COLO668 (cell line): Measurements from ENCODE around the gene NFIA.

ENCODE experiments used
- DNase-seq: peaks from one replicate; lab custom pipeline; 2025; ENCODE audit not compliant: unreplicated experiment; lab: John Stamatoyannopoulos, UW

The NFIA gene

DNA sequence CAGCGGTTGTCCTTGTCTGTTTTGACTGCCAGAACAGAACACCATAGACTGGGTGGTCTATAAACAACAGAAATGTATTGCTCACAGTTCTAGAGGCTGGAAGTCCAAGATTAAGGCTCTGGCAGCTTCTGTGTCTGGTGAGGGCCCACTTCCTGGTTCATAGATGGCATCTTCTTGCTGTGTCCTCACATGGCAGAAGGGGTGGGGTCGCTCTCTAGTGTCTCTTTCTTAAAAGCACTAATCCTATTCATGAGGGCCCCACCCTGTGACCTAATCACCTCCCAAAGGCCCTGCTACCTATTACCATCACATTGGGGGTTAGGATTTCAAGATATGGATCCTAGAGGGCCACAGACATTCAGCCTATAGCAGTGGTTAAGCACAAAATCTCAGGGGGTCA, 304.4 kb downstream of the NFIA start:
- no peak for DNase-seq

DNA sequence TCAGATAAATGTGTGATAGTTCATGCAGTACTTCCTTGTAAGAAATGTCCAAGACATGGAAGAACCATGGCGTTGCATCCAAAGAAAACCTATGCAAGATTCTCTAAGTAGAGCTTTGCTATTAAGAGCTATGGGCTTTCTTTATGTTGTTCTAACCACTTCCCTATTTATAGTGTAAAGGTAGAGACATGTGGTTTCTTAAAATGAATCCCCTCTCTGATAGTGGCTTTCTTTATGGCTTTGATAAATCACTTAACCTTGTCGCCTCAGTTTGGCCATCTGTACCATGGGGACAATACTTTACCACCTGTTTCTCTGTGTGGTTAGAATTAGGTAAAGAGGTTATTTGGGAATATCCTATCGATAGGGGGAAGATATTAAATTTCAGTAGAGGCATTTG, 305.5 kb downstream of the NFIA start:
- no peak for DNase-seq

DNA sequence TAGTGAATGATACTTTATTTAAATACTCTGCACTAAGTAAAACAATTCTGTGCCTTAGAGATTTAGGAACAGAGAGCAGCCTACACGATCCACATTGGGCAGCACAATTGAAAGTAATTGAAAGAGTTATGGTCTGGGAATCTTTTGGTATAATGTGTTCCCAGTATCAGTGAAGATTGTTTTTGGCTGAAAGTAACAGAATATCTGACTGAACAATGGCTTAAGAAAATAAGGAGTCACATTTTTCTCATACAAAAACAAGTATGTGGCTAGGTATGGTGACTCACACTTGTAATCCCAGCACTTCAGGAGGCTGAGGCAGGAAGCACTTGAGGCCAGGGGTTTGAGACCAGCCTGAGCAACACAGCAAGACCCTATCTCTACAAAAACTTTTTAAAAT, 306.2 kb downstream of the NFIA start:
- DNase-seq: no peak

DNA sequence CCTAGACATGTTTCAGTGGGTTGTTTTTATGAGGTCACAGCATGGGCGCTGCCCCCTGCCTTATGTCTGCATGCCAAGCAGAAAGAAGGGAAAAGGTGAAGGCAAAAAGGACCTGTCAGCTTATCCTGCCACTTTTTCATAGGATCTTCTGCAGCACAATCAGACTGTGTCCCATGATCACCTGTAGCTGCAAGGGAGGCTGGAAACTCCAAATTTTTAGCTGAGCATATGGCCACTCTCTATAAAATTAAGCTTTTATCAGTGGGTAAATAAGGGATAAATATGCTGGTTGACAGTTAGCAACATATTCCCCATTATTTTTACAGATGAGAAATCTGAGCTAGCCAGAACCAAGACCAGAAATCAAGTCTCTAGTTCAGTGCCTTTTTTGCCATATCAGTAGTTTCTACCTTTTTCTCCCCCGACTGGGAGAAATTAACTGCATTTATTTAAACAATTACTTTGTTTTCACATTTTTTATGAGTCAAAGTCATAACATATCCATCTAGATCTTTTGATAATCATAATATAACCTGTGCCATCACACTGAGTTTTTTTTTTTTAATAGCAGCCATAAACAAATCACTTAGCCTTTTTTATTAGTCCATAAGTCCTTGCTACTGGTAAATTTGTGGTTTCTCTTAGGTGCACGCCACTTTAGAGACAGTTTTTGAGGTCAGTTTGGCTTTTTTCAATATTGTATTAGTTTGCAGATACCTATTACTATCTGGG, 307.0 kb downstream of the NFIA start:
- no peak for DNase-seq

DNA sequence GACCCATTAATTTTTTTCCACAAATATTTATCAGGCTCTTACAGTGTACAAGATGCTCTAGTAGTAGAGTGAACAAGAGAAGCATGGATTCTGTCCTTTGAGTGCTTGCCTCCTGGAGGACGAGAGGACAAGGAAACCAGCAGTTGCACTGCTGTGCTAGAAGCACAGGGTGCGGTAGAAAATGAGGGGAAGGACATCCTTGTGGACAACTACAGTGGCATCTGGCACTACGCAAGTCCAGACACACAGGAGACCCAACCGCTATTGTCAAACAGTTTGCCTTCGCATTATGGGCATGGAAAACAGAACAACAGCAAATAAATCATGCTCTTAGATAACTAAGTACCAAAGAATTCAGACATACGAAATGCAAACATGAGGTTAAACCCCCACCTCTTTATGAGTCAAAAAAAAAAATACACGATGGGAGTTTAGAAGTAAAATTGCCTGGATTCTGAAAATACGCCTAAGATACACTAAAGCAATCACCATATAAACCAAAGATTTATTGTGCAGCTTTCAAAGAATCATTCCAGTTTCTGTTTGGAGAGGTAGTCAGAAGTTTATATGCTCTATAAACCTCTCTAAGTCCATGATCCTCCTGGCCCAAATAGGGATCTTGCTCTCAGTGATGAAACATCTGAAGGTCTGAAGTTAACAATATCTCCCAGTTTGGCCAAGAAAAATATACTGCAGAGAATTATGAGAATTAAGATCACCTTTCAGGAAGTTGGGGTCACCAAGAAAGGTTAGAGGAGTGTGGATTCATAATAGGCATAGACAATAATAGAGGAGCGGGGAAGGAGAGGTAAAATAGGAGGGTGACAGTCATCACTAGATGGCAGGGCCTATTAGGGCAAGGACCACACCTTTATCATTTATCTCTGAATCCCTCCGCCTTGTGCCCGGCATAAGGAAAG, 307.8 kb downstream of the NFIA start:
- no peak for DNase-seq

DNA sequence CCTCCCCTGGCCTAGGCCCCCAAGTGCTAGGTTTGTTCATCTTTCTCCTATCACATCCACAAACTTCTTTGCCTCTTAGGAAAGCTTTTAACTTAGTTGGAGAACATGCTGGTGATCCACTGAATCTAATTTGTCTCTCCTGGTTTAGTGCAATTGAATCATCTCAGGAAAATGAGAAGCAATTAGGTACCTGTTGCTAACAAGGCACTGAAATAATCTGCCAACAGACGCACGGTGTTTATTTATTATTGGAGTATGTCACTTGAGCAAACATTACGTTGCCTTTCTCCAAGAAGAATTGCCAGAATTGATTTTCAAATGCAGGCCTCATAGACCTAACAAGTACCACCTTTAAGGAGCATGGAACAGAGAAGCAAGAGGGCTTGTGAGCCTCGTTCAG, 309.4 kb downstream of the NFIA start:
- DNase-seq: no peak

DNA sequence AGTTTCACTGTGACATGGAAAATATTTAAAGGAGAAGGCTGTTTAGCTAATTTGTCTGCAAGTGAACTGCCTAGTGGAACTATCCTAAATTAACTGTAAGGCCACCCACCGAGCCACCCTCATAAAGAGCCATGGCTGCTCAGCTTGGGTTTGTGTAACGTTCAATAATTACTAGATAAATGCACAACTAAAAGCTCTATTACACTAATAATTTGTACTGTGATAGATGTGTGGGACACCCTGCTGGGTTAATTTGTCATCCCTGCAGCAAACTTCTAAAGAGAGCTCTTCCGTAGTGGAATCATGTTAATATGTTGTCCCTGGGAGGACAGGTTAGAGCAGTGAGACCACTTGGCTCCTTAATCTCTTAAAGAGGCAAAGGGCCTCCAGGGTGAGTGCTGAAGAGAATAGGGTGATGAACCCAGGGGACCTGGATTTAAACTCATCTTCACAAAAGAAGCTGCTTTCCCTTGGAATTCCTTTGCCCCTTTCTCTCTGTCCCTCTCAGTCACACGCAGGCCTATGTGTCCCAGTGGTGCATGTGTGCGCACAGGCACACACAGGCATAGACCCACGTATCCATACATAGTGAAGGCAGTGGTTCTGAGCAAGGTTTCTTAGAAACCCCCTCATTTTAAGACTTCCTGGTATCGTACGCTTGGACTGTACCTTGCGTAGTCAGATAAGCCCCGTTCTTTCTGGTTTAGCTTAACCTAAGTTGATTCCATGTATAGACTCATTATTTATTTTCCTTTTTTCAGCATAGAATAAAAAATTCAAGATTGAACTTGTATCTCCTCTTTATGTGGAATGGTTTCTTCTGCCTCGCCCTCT, 310.3 kb downstream of the NFIA start:
- no peak for DNase-seq

DNA sequence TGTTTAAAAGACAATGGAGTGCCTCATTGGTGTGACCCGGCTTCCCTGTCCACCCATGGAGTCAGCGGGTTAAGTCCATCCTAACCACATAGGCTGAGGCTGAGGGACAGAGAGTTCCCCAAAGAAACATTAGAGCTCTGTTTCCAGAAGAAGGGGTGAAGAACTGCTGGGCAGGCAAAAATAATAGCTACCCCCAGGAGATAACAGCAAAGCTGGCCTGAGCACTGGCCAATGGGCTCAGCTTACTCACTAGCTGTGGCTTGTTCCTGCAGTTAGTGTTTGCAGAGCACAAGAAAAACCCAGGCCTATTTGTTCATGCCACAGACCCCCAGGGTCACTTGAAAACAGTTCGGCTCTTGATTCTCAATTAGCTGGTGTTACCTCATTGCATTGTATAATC, 311.2 kb downstream of the NFIA start:
- DNase-seq: no peak

DNA sequence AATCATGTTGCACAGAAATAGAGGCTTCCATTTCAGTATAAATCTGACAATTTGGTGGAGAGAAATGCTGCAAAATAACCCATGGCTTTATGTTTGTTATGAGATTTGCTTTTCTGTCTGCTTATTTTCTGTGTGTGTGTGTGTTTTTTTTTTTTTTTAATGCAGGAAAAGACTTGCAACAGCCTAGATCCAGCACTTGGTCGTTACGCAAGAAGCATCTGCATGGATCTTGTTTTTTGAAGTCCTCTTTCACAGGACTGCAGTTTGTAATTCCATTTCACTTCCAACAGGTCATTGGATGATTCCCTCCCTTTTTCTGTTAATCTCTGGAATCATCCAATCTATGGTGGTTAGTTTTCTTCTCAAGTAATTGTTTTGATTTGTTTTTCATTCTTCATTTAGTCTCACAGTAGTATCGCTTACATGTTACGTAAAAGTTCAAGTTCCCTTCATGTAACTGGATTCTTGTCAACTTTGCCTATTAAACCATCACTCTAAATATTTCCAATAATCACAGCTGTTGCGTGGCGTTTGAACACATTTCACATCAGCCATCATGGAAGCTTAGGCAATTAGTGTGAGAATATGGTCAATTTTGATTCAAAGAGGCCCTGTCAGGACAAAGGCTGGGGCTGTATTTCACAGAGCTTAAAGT, 312.9 kb downstream of the NFIA start:
- no peak for DNase-seq

DNA sequence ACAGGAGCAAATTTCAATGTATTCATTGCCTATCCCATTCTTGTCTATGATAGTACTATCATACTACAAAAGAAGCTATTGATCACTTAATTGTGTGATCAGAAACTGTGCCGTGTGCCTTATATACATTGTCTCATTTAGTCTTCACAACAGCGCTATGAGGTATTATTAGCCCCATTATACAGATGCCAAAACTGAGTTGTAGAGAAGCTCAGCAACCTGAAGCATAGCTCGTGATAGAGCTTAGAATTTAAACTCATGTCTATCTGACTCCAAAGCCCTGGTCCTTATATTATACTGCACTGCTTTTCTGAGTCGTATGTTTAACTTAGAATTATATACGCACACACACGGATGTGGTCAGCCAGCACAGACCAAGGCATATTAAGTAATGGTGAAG, 315.1 kb downstream of the NFIA start:
- DNase-seq: no peak

DNA sequence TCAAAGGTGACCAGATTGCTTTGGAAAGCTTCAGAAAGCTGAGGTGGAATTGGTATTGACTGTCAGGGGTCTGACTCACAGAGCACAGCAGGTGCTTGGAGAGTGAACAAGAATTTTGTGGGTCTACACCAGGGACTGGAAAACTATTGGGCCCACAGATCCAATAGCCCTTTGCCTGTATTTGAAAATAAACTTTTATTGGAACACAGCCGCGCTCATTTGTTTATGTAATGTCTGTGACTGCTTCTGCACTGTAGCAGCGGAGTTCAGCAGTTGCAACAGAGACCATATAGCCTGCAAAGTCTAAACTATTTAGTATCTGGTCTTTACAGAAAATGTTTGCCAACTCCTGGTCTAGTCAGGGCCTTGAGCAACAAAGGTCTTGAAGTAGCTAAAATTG, 315.6 kb downstream of the NFIA start:
- no peak for DNase-seq

DNA sequence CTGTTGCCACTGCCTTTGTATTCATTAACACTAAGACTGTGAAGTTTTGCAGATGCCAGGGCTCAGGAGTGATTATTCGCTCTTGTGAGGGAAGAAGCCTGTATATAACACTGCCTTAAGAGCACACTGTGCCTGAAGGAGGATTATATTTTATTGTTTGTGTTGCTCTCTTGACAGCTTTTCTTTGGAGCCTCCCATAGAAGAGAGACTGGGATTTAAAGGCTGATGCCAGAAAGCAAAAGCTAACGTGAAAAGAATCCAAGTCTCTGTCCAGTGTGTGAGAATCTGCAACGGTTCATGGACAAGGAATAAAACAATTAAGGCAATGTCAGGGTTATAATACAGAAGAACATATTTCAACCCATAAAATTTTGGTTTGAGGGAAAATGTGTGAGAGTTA, 316.8 kb downstream of the NFIA start:
- DNase-seq: no peak

DNA sequence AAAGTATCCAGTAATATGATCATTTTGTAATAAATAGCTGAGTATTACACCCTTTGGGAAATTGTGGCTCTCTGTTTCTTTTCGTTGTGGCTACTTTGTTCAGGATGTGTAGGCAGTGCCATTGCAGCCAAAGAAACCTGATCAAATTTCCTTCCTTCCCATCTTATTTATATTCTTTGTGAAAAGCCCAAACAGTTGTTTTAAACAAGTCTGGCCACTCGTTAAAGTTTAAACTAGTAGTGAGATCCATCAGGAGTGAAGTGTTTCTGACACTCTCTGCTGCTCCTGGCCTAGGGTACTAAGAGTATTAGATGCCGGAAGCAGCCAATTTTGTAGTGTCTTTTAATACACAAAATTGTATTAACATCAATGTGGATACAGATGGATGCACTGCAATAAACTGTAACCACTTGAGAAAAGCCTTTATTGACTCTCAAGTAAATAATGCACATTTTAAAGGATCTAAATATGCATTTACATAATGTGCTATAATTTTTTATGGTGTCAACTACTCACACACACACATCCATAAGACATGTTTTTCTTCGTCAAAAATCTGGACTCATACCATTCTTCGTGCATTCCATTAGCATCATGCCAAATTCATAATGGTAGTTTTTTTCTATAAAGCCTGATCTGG, 317.9 kb downstream of the NFIA start:
- DNase-seq: no peak

DNA sequence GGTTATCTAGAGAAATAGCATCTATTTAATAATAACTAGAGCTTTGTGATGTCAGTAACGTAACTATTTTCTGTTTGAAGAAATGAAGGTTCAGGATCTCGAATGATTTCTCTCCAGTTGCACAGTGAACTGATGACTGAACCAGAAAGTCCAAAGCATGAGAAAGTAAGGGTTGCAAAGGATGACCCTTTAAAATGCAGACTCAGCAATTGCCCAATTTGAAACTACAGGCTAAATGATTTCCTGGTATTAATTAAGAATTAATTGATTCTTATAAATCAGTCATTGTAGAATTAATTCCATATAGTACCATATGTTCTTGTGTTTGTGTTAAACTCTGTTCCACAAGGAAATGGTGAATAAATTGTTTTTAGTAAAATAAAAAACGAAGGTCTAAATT, 318.6 kb downstream of the NFIA start:
- DNase-seq: no peak

DNA sequence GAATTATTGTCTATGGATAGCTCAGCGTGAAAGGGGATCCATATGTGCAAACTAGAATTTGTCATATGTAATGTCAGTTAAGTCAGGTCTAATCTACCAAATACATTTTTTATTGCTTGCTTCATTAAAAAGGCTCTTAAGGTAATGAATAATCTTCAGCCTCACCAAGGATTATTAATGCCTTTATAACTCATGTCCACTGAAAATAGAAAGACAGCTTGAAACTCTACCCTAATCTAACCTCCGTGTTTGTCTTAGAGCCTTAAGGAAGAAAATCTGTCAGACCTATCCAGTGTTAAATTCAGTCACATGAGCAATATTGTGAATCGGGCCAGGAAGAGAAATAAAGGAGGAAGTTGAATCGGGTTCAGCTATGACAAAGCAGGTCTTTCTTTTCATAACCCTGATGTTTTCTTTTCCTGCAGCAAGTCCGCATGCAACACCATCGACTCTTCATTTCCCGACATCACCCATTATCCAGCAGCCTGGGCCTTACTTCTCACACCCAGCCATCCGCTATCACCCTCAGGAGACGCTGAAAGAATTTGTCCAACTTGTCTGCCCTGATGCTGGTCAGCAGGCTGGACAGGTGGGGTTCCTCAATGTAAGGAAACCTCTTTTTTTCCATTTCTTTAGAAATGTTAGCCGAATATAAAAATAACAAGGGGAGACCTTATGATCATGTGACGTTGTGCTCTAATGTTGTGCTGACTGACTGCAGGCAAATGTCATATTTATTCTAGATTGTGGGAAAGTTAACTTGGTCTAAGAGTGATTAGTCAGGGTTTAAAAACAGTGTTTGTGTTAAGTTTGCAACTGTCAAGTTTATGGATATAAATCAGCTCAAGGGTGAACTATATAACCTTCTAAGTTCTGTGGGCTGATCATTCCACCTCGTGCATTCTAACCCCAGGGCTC, 321.6 kb downstream of the NFIA start:
- DNase-seq: no peak

DNA sequence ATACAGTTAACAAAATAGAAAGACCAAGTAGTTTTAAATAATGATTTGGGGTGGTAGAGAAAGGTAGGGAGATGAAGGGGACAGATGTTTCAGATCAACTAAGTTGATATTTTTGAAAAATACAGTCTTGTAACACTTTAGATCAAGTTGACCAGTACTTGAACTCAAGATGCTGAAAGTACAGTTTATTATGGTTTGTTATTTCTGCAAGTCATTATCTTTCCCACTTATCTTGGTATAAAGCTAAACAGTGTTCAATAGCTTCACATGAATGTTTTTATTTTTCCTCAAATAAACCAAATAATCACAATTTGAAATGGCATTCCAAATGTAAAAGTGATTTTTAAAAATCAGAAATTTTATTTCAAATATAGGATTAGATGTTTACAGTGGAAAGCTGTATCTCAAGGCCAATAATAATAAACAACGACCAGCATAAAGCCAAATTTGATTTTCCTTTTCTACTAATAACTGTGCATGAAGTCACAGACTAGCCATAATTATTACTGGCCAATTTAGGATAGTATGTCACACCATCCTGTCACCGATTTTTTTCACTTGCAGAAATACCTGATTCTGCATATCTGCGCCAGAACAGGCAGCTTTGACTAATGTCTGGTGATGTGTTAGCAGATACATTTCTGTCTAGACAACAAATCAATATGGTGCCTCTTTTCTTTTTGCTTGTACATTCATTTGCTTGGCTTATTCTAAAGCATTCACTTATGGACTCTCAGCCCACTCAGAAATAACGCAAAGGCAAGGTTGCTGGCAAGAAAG, 322.4 kb downstream of the NFIA start:
- DNase-seq: no peak

DNA sequence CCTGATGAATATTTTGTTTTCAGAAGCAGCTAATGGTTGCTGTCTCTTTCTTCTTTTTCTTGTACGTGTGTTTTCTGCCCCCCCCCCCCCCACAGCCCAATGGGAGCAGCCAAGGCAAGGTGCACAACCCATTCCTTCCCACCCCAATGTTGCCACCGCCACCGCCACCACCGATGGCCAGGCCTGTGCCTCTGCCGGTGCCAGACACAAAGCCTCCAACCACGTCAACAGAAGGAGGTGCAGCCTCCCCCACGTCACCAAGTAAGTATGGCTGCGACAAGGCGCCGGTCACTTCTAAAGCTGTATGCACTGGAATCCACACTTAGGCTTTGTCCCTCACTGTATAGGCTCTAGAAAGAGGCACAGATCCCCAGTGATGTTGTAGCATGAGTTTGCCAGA, 324.1 kb downstream of the NFIA start:
- no peak for DNase-seq

DNA sequence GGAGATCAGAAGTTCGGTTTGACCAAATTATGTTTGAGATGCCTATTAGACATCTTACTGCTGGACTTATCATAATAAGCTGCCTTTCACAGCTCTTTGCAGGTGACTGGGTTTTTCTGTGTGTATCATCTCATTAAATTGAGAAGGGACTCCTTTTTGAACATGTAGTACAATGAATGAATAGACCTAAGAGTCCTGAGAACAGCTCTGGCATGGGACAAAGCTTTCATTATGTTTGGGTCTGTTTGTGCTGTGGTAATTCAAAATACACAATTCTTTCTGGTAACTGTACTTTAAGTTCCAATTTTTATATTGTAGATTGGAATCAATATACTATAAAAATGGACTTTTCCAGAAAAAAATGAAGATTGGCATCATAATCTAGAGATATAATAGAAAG, 330.2 kb downstream of the NFIA start:
- no peak for DNase-seq

DNA sequence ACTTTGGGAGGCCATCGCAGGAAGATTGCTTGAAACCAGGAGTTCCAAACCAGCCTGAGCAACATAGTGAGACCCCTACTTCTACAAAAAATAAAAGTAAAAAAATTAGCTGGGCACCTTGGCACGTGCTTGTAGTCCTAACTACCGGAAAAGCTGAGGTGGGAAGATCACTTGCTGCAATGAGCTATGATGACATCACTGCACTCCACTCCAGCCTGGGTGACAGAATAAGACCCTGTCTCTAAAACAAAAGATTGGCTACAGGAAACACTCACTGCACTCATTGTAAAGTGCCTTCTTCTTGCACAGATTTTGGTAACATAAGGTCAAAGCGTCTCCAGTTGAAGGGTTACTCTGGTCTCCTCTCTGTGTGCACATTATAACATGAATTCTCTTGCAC, 336.8 kb downstream of the NFIA start:
- DNase-seq: no peak
